HG03064 (cell line): ENCODE results near the gene BTBD2.

Source experiments
- ATAC-seq: cut with Tn5 transposase; IDR thresholded peaks from one replicate; pipeline ENCODE4 v1.9.1; 2021; ENCODE audit warnings: low read depth; ENCODE audit not compliant: unreplicated experiment

The BTBD2 gene

DNA sequence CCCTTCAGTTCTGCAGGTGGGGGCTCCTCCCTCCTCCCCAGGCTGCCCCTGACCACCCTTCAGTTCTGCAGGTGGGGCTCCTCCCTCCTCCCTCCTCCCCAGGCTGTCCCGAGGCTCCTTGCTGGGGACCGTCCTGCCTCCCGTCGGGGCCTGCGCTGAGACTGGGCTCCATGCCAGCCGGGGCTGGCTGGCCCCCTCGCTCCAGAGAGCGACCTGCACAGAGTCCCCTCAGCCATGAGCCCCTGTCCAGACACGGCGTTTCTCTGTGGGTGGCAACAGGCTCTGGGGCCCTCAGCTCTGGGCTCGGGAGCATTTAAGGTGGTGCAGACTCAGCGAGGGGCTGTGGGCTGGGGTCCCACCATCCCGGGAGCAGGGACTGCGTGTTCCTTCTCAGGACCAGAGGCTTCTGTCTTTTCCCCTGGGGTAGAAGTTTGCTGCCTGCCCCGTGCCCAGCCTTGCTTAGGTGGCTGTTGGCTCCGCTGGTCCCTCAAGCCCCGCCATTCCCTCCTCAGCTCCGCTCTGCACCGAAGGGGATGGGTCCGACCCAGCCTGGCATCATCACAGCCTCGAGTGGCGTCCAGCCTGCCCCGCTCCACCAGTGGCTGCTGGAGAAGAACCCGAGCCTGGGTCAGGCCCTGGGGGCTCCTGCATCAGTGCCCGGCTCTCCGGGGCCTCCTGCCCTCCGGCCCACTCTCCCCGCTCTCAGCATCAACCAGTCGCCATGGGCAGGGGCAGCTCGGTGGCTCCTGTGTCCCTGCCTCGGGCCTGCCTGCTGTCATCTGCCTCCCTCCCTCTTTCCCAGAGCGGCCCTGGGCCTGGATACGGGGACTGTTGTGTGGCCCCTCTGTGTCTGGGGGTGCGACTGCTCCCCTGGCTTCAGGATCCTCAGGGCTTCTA is 47.0 kb downstream of the BTBD2 start:
- ATAC-seq, result no peak

DNA sequence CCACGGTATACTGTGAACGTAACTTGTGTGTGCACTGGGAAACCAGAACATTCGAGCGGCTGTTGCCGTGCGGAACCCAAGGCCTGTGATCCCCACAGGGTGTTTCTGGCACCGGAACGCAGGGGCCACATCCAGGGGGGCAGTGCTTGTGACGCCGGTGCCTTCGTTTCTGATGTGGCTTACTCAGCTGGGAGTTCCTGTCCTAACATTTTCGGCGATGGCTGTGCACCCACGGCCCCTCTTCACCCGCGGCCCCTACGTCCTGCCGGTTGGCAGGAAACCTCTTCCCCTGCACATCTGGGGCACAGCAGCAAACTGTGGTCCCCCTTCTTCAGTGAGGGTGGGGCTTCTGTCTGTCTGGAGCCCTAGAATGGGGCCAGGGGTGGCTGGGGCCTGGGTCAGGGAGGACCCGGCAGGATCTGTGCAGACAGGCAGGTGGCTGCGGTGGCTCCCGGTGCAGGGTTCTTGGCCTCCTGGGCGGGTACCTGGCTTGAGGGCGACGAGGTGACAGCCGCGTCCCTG is 48.4 kb downstream of the BTBD2 start:
- no peak for ATAC-seq

DNA sequence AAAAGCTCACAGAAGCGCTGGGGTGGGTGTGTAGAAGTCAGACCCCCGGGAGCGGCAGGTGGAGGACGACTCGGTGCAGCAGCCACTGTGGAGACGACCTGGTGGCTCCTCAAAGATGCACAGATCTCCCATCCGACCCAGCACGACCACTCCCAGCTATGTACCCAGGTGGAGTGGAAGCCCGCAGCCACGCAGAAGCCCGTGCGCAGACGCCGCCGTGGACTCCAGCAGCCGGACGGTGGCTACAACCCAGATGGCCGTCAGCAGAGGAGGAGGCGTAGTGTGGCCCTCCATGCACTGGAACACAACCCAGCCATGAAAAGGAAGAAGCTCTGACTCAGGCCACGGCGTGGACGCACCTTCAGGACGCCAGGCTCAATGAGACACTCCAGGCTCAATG is 52.8 kb downstream of the BTBD2 start:
- no peak for ATAC-seq

DNA sequence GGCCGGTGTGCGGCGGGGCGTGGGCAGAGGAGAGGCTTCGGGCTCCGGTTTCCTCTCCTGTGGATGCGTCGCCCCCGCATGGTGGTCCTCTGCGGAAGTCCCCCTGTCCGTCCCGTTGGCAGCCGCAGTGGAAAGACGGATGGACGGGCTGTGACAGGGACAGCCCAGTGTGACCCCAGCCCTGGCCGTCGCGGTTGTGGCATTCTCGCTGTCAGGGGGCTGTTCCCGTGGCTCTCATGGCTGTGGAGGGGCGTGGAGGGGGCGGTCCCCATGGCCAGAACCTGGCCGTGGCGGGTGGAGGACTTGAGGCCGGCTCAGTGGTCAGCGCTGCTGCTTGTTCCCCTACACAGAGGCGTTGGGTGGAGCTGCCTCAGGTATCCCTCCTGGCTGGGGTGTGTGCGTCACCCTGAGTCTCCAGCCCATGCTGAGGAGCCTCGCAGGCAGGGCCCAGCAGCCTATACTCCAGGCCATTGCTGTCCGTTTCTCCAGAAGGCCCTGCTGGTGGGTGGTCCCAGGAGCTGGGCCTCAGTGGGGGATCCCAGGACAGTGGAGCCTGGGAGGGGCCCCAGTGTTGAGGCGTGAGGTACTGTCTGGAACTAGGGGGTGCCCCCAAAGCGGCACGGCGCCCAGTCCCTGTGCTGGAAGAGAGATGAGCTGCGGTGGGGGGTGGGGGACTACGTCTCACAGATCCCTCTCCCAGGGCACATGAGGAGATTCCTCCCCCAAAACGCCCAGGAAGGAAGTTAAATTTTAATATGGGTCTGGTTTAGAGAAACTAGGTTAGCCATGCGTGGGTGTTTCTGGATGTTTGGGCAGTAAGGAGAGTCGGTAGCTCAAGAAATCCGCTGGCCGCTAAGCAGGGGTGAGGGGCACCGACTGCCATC is 54.3 kb downstream of the BTBD2 start:
- no peak for ATAC-seq

DNA sequence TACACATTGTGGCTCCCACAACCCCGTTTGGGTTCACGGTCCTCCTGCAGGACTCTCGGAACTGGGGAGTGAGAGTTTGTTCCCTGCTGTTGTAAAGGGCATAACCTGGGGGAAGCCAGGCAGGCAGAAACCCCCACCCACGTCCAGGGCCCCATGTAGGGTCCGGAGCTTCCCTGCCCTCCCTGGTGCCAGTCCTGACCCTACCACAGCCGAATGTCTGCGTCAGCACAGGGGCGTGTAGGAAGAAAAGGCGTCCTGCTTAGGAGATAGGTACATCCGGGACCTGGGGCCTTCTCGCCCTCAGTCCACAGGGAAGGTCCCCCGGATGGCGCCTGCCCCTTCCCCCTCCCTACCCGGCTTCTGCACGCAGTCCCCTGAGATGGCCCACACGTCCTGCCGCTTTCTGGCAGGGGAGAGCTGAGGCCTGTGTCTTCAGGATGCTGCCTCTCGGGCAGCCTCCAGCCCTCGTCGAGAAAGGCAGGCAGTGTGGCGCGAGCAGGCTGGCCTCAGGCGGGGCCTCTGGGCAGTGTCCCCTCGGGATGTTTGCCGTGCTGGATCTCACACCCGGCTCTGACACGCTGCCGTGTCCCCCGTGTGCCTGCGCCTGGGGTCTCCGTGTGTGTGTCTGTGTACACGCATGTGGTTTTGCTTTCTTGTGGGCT is 55.5 kb downstream of the BTBD2 start:
- ATAC-seq, result no peak

DNA sequence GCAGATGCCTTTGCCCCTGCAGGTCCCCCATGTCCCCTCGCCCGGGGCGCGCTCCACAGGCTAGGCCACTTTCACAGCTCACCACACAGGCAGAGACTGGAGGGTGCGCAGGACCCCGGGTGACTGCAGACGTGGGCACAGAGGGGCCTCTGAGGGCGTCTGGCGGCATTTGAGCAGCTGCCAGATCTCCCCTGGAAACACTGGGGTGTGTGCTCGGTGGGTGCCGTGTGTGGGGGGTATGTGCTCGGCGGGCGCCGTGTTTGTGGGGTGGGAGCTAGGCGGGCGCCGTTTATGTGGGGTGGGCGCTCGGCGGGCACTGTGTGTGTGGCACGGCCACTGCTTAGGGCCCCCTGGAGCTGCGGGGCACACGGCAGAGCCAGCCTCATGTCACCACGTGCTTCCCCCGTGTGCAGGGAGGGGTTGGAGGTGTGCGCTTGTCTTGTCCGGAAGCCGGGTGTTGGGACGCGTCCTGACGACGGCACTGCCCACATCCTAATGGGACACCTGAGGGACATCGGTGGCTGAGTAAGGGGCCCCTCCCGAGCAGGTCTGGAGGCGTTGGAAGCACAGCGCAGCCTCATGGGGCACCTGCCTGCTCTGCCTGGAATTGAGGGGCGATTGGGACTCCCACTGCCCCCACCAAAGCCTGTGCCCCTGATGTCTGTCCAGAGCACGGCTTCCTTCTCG is 57.8 kb downstream of the BTBD2 start:
- ATAC-seq, result no peak

DNA sequence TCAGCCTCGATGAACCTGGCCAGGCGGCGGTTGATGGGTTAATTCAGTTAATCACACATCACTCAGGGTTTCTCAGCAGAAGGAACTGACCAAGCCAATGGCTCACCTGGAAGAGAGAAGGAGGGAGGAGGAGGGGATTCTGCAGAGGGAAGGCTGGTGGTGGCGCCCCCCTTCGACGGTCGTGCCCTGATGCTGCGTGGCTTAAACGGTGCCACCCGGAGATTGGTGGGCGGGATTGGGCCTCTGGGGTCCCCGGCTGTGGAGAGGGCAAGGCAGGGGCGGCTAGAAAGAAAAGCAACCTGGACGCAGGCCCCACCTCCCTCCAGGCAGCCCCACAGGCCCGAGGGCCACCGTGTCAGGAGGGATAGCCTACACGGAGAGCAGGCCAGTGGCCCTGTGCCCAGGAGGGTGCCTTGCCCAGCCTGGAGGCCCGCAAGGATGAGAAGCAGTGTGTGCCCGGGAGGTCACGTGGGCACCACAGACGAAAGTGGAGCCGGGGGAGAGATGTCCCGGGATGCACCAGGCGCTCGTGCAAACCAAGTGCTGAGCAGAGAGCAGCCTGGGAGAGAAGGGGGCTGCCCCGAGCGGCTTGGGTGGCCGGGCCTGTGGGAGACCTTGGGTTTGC is 58.5 kb downstream of the BTBD2 start:
- ATAC-seq, result no peak

DNA sequence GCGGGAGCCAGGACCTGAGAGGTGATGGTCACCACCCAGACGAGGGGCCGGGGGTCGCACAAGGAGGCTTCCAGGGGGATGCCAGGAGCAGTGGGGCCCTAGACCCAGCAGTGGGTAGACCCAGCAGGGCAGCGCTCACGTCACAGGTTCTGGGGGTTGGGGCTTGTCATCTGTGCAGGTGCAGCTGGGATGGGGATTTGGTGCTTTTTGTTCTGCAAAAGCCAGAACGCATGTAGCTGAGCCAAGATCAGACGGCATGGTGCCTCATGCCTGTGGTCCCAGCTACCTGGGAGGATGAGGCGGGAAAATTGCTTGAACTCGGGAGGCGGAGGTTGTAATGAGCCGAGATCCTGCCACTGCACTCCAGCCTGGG is 59.4 kb downstream of the BTBD2 start:
- no peak for ATAC-seq

DNA sequence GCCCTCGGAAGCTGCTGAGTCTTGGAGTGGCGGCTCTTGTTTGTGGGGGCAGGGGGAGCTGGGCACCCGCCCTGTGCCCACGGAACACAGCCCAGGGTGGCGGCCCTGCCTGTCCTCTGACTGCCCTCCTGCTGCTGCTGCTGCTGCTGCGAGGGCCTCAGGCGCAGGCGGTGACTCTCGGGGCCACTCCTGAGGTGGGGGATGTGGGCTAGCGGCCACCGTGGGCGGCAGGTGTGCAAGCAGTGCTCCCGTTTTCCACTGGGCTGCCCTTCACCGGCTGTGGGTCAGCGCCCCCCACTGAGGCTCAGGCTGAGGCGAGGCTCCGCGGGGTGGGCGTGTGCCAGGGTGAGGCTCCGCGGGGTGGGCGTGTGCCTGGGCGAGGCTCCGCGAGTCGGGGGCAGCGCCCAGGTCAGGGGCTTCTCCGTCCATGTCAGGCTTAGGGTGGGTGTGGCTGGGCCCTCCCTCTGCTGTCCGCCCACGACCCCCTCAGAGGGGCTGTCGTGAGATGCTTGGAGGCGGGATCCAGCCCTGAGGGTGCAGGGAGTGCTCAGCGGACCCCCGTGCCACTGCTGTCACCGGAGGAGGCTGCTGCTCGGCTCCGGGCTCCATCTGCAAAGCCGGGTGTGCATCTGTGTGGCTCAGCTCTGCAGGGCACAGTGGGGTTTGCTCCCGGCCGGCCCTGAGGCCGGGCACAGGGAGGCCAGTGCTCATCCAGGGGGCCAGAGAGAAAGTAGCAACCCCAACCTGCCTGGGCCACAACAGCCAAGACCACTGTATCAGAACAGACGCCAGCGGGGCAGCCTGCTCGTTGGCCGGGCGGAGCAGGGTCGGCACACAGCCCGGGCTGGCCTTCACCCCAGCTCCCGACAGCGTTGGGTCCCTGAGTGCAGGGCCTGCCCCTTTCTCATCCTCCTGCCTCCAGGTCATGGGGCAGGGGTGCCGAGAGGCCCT is 60.1 kb downstream of the BTBD2 start:
- no peak for ATAC-seq

DNA sequence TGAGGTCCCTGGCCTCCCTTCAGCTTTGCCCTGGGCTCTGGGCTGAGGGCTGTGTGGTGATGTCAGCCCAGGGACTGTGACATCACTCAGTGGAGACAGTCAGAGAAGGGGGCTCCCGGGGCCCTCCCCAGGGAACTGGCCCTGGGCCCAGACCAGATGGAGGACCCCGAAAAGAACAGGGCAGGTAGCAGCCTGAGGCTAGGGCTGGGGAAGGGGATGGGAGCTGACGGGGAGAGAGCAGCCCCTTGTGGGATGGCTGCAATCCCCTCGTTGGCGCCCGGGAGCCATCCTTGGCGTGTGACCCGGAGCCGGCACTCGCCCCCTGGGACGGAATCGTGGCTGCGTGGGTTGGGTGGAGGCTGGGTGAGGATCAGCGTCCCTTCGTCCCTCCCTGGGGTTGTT is 61.0 kb downstream of the BTBD2 start:
- ATAC-seq, result no peak

DNA sequence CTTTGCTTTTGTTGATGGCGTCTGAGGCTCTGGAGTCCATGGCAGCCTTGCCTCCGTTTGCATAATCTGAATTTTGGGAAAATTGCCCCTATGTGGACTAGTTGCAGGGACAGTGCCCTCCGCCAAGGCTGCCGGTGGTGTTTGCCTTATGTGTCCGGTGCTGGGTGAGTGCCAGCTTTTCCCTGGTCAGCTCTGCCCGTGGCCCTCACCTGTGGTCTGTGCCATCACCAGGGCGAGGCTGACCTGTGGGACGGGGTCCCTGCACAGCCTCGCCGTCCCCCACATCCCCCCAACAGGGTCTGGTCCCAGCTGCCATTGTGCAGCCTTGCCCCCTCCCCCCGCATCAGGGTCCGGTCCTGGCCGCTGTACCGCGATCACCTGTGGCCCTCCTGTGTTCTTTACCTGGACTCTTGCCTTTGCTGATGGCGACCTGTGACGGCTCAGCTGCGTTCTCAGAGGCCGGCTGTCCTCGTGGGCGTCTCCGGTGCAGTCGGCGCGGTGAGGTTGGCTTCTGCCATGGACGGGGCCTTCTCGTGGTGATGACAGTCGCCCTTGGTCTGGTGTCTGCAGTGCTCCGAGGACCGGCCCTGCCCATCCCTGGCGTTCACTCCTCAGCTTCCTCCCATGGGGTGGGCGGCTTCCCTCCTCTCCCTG is 61.9 kb downstream of the BTBD2 start:
- no peak for ATAC-seq

DNA sequence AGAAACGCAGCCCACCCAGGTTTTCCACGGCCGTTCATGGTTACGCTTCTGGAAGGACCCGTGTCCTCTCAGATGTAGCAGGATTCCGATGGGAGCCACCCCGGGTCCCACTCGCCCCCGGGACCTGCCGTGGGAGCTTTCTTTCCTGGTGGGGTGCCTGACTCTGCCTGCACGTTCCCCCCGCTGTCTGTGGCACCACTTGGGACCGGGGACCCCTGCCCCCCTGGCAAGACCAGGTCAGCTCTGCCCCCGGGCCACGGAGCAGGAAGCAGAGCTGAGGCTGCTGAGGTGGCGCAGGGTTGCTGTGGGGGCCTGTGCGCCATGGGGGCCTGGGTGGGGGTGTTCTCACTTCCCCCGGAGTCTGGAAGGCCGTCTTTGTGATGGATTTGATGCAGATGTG is 62.5 kb downstream of the BTBD2 start:
- no peak for ATAC-seq

DNA sequence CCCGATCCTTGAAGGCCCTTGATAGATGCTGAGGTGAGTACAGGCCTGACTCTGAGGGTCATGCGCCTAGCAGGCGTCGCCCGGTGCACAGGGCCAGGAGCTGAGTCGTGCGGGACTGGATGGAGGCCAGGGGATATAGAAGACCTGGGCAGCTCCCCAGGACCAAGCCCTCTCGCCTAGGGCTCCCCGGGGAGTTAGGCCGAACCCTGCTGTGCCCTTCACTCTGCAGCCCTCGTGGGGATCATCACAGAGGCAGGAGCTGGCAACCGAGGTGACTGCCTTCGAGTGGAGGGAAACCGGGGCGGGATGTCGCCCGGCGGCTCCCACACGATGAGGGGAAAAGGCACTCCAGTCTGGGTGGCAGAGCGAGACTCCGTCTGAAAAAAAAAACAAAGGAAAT is 62.9 kb downstream of the BTBD2 start:
- ATAC-seq, result no peak

DNA sequence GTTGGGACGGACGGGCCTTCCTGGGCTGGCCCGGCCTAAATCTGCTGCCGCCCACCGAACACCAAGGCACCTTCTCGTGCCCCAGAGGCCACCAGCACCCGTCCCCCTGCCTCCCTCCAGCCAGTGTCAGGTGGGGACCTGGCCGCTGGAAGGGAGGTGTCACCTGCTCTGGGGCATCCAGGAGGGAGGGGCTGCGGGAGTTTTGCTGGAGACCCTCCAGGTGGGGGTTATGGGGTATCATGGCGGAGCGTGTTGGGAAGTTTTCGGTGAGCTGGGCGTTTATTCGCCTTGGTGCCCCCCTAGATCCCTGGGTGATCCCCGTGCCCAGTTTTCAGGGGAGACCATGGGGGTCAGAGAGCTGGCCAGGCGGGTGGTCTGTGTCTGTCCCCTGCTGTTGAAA is 64.9 kb downstream of the BTBD2 start:
- ATAC-seq, result no peak

DNA sequence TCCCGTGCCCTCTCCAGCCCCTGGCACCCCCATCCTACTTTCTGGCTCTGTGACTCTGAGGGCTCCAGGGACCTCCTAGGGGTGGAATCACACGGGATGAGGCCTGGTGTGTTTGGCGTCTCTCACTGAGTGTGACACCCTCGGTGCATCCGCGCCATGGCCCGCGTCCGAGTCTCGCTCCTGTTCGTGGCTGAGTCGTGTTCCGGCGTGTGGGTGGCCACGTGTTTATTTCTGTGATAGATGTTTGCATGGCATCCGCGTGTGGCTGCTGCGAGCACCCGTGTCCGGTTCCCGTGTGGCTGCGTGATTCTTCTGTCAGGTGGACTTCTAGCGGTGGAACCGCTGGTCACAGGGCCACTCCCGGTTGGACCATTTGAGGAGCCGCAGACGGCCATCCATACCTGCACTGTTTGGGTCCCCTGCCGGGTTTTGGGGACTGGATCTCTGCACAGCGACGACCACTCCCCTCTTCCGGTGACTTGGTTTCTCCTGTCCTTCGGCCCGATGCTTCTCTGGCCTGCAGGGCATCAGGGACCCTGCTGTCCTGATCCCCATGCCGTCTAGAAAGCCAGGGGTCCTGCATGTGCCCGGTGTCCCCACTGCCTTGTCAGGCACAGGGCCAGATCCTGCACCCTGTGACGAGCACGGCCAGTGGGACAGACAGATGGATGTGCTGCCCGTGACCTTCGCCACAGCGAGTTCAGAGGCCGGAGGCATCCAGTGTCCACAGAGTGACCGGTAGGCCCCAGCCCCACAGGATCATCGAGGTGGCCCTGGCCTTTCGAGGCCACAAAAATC is 66.0 kb downstream of the BTBD2 start:
- ATAC-seq, result no peak

DNA sequence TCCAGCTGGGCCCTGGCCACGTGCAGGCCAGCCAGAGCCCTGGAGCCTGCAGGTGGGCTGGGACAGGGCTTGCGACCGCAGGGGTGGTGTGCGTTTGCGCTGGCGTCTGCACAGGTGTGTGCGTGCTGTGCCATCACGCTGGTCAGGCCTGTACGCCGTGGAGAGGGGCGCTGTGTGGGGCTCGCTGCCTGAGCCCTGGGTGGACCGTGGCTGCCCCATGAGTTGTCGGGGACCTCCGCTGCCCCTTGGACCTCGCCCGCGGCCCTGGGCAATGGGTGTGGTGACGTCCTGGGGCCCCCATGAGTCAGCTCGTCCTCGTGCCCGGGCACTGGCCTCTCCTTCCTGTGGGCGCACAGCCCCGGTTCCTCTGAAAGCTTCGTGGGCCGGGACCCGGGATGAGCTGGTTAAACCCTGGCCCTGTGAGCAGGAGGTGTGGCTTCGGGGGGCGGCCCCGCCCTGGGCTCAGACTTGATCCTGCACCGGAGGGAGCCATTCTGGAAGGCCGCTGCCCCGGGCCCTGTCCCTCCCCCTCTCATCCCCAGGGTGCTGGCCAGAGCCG is 67.8 kb downstream of the BTBD2 start:
- no peak for ATAC-seq

DNA sequence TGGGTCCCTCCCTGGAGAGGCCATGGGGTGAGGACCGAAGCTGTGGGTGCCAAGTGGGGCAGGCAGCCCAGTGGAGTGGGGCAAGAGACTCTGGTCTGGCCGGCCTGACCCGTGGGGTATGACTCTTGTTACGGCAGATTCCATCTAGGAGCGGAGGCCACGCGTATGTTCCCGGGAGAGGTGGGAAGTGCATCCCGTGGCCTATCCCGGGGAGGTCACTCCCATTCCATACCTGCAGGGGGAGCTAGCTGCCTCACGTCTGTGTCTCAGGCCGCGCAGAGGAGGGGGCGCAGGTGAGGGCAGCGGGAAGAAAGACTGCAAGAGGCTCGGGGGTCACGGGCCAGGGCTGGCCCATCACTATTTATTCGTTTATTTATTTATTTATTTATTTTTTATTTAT is 69.6 kb downstream of the BTBD2 start:
- no peak for ATAC-seq
